Erythroblast (primary cell): Measurements from ENCODE around the gene GABRG3.

ENCODE experiments used
- GATA1 ChIP-seq: IDR thresholded peaks from 2 replicates; pipeline ENCODE4 v1.6.1; 2011; ENCODE audit warnings: low read depth, mild to moderate bottlenecking, control low read depth, low read length, moderate library complexity
- POLR2A ChIP-seq: IDR thresholded peaks from 2 replicates; pipeline ENCODE4 v1.6.1; 2011; ENCODE audit warnings: mild to moderate bottlenecking, low read length

DNA sequence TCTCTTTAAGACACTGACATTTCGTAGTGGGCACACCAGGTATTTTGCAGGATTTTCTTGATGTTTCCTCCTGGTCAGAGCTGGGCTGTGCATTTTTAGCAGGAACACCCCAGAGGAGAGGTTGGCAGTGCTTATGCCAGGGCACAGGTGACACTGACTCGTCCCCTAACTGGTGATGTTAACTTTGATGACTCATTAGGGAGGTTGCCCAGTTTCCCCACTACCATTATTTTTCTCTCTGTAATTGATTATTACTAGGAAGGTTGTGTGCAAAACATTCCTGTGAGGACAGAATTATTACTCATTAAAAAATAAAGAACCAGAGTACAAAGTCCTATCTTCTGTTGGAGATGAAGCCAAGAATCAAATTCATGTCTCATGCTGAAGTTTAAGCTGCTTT, 394.5 kb downstream of the GABRG3 start:
- no peak for TF ChIP-seq POLR2A
- no peak for TF ChIP-seq GATA1
